Suprapubic skin (tissue), 4 donors: ENCODE data around the gene IL17RD. TPM values are rescaled to one million over a fixed set of nuclear protein-coding genes. Genes with fewer than 3 reads are reported as not detected.
A peak's percentile ranks its signal among the peaks of the same experiment; 100 is the strongest.

ENCODE experiments used
- DNase-seq, 2 donors: peaks; one replicate each; pipeline ENCODE4 v3.0.0-alpha.2; 2019; ENCODE audit warnings: low spot score in 2 of 2
- H3K27ac ChIP-seq: fragments of 200-600 bp; sonication (generic); one replicate; pipeline ENCODE4 v1.5.1; 2019
- H3K27me3 ChIP-seq: fragments of 200-600 bp; sonication (generic); one replicate; pipeline ENCODE4 v1.5.1; 2019
- H3K36me3 ChIP-seq: fragments of 200-600 bp; sonication (generic); one replicate; pipeline ENCODE4 v1.5.1; 2019
- H3K4me1 ChIP-seq: fragments of 200-600 bp; sonication (generic); one replicate; pipeline ENCODE4 v1.5.1; 2019
- H3K4me3 ChIP-seq: fragments of 200-600 bp; sonication (generic); one replicate; pipeline ENCODE4 v1.5.1; 2019; ENCODE audit warnings: mild to moderate bottlenecking
- H3K9me3 ChIP-seq: fragments of 200-600 bp; sonication (generic); one replicate; pipeline ENCODE4 v1.5.1; 2019
- EP300 ChIP-seq: sonication (generic); formaldehyde crosslinking; IDR thresholded peaks from one replicate; pipeline ENCODE4 v1.6.1; 2017; ENCODE audit warnings: antibody characterized with exemption
- POLR2A ChIP-seq, 2 donors: fragments of 450-650 bp; IDR thresholded peaks; one replicate each; pipeline ENCODE4 v1.6.1; 2017; ENCODE audit warnings: antibody characterized with exemption in 2 of 2, mild to moderate bottlenecking in 2 of 2, moderate library complexity in 2 of 2
- POLR2AphosphoS5 ChIP-seq, 3 donors: sonication (generic); formaldehyde crosslinking; IDR thresholded peaks; one replicate each; pipeline ENCODE4 v1.6.1; 2017; ENCODE audit warnings: antibody characterized with exemption in 3 of 3
- WGBS: methylation state at CpG from one replicate; pipeline ENCODE4 v1.1.5; 2018; 5-methylcytosine and 5-hydroxymethylcytosine counted together
- total RNA-seq, 4 donors: library from RNA; depleted of rRNA; stranded (reverse); fragments of >200 nt; gene quantifications; one replicate each; pipeline ENCODE4 v1.1.0, GENCODE V29; 2016
- TF ChIP-seq, protein P1 (sequence below), 2 donors: fragments of 200-600 bp in 1 of 2; fragments of 450-650 bp in 1 of 2; sonication (generic) in 1 of 2; IDR thresholded peaks; one replicate each; pipeline ENCODE4 v1.5.1; 2016 to 2019; ENCODE audit warnings: antibody characterized with exemption in 2 of 2, mild to moderate bottlenecking in 1 of 2, moderate library complexity in 1 of 2

The IL17RD gene
- total RNA-seq, 4 donors from 2014 or later: 2.2 to 6.1 (median 3.7) TPM

DNA sequence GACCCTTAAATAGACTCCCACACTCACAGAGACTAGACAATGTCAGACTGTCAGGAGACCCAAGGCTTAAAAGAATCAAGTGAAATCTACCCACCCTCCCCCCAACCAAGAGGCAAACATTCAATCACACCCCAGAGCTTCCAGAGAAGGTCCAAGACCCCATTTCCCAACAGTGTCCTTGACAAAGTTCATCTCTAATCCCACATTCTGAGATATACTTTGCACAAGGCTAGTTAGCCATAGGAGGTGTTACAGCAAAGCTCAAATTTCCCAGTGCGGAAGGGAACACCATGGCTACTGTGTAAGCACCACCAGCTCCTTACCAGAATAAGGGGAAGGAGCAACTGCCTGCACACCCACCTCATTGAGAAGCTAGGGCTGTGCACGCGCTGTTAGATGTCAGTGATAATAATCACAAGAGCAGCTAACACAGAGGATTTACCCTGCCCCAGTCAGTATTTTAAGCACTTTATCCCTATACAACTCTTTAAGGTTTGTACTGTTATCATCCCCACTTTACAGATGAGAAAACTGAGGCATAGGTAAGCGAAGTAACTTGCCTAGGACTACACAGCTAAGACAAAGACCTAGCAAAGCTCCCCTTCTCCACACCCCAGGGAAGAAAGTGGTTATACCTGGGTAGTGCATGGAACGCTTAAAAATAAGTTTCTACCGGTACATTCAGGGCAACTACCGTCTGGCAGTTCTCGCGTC lies 87.4 kb downstream of the IL17RD start:
- 33% methylated on average over 9 of the region's 9 CpGs for WGBS

GRCh38 chr3:57076422-57076951 lies 88.7 kb downstream of the IL17RD start:
- Histone ChIP-seq H3K9me3 (no peaks in the 10 kb centered on the region), H3K36me3 (no peaks in the 10 kb centered on the region), H3K27ac (no peak overlapping the region), H3K4me3 (no peak overlapping the region), H3K4me1 (peaks cover 23% of the 10 kb centered on the region), H3K27me3 (no peaks in the 10 kb centered on the region)
- 91% methylated on average over 3 of the region's 3 CpGs for WGBS
- DNase-seq: no peak
- TF ChIP-seq, protein P1, sequence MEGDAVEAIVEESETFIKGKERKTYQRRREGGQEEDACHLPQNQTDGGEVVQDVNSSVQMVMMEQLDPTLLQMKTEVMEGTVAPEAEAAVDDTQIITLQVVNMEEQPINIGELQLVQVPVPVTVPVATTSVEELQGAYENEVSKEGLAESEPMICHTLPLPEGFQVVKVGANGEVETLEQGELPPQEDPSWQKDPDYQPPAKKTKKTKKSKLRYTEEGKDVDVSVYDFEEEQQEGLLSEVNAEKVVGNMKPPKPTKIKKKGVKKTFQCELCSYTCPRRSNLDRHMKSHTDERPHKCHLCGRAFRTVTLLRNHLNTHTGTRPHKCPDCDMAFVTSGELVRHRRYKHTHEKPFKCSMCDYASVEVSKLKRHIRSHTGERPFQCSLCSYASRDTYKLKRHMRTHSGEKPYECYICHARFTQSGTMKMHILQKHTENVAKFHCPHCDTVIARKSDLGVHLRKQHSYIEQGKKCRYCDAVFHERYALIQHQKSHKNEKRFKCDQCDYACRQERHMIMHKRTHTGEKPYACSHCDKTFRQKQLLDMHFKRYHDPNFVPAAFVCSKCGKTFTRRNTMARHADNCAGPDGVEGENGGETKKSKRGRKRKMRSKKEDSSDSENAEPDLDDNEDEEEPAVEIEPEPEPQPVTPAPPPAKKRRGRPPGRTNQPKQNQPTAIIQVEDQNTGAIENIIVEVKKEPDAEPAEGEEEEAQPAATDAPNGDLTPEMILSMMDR (IDR thresholded peaks at IDR 0.05): no peak

More for the DNA sequence above, 87.4 kb downstream of the IL17RD start:
- TF ChIP-seq POLR2A (IDR thresholded peaks at IDR 0.05) (no peak), POLR2AphosphoS5 (IDR thresholded peaks at IDR 0.05) (peak in 1 of 3 donors; percentile 59)
- TF ChIP-seq, protein P1 (IDR thresholded peaks at IDR 0.05): no peak
- no peaks in the 10 kb centered on the region for H3K36me3 ChIP-seq
- peaks cover 23% of the 10 kb centered on the region for H3K4me1 ChIP-seq
- peak overlapping the region; percentile 91 for H3K4me3 ChIP-seq
- DNase-seq: no peak
- no peaks in the 10 kb centered on the region for H3K9me3 ChIP-seq
- peak overlapping the region; percentile 87 for H3K27ac ChIP-seq
- H3K27me3 ChIP-seq: no peaks in the 10 kb centered on the region

GRCh38 chr3:57074135-57074534 lies 91.0 kb downstream of the IL17RD start:
- 85% methylated on average over 4 of the region's 4 CpGs for WGBS
- Histone ChIP-seq H3K27me3 (no peaks in the 10 kb centered on the region), H3K4me3 (no peak overlapping the region), H3K27ac (no peak overlapping the region), H3K36me3 (no peaks in the 10 kb centered on the region), H3K4me1 (peaks cover 32% of the 10 kb centered on the region), H3K9me3 (no peaks in the 10 kb centered on the region)
- no peak for DNase-seq
- no peak for TF ChIP-seq POLR2AphosphoS5 (IDR thresholded peaks at IDR 0.05)
- TF ChIP-seq POLR2A (IDR thresholded peaks at IDR 0.05): no peak
- TF ChIP-seq, protein P1 (IDR thresholded peaks at IDR 0.05): no peak
- TF ChIP-seq EP300: no peak

DNA sequence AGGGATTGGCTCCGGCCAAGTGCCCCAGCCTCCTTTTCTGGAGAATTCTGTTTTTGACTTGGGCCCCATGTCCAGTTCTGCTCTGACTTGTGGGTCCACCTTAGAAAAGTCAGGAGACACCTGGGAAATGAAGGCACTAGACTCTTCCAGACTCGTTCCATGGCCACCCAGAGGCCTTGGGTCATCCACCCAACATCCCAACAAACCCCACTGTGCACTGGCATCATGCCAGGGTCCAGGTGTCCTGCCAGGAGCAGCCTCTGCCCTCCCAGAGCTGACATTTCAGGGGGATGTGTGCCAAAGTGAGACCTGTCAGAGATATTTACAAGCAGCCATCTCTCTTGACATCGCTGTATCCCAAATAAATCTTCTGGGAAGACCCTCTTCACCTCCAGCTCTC lies 91.5 kb downstream of the IL17RD start:
- Histone ChIP-seq H3K9me3 (no peaks in the 10 kb centered on the region), H3K27me3 (no peaks in the 10 kb centered on the region), H3K4me1 (peaks cover 38% of the 10 kb centered on the region), H3K27ac (no peak overlapping the region), H3K36me3 (no peaks in the 10 kb centered on the region), H3K4me3 (no peak overlapping the region)
- 76% methylated on average over 2 of the region's 3 CpGs for WGBS
- no peak for DNase-seq
- no peak for TF ChIP-seq POLR2AphosphoS5 (IDR thresholded peaks at IDR 0.05)
- no peak for TF ChIP-seq POLR2A (IDR thresholded peaks at IDR 0.05)
- TF ChIP-seq, protein P1 (IDR thresholded peaks at IDR 0.05): no peak
- no peak for TF ChIP-seq EP300

DNA sequence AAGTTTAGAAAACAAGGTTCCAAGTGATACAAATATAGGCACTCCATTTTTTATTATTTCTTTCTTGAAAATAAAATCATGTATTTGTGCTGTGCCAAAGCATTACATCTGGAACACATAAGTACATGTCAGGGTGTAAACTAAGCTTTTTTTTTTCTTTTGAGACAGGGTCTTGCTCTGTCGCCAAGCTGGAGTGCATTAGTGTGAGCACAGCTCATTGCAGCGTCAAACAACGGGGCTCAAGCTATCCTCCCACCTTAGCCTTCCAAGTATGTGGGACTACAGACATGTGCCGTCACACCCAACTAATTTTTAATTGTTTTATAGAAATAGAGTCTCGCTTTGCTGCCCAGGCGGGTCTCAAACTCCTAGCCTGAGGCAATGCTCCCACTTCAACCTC lies 95.7 kb downstream of the IL17RD start:
- Histone ChIP-seq H3K4me3 (no peak overlapping the region), H3K4me1 (peaks cover 41% of the 10 kb centered on the region), H3K27ac (peak overlapping the region; percentile 79), H3K36me3 (no peaks in the 10 kb centered on the region), H3K9me3 (no peaks in the 10 kb centered on the region), H3K27me3 (no peaks in the 10 kb centered on the region)
- DNase-seq: no peak
- WGBS: 44% methylated on average over 5 of the region's 6 CpGs
- no peak for TF ChIP-seq POLR2AphosphoS5 (IDR thresholded peaks at IDR 0.05)
